ENCODE data around the gene ZNF710. TPM values are rescaled to one million over a fixed set of nuclear protein-coding genes. Genes with fewer than 3 reads are reported as not detected.

ZNF710 gene
- total and polyA plus RNA-seq, 8 donors, result 7.9 to 35.3 (median 16.1) TPM

GRCh38 chr15:90033006-90033405 lies 31.9 kb downstream of the ZNF710 start:
- H3K4me1 ChIP-seq, result peaks cover 71 to 99% (median 82%) of the 10 kb centered on the region in 4 donors
- no peak for TF ChIP-seq POLR2AphosphoS5 (IDR thresholded peaks at IDR 0.05)
- TF ChIP-seq, protein P1, sequence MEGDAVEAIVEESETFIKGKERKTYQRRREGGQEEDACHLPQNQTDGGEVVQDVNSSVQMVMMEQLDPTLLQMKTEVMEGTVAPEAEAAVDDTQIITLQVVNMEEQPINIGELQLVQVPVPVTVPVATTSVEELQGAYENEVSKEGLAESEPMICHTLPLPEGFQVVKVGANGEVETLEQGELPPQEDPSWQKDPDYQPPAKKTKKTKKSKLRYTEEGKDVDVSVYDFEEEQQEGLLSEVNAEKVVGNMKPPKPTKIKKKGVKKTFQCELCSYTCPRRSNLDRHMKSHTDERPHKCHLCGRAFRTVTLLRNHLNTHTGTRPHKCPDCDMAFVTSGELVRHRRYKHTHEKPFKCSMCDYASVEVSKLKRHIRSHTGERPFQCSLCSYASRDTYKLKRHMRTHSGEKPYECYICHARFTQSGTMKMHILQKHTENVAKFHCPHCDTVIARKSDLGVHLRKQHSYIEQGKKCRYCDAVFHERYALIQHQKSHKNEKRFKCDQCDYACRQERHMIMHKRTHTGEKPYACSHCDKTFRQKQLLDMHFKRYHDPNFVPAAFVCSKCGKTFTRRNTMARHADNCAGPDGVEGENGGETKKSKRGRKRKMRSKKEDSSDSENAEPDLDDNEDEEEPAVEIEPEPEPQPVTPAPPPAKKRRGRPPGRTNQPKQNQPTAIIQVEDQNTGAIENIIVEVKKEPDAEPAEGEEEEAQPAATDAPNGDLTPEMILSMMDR (IDR thresholded peaks at IDR 0.05), result no peak
- no peak for TF ChIP-seq EP300 (IDR thresholded peaks at IDR 0.05)
- DNase-seq, result no peak
- H3K27me3 ChIP-seq, result no peaks in the 10 kb centered on the region
- no peaks in the 10 kb centered on the region for H3K9me3 ChIP-seq
- intact Hi-C loops (cut with DNase I; ENCODE audit: low total_unique reads), result no loop called here
- peak overlapping the region in 4 of 5 donors; percentile 78 to 94 (median 89) for H3K27ac ChIP-seq
- no peak overlapping the region for H3K4me3 ChIP-seq
- 55 to 81% (median 70%) methylated on average over 5 of the region's 5 CpGs for WGBS, 5 donors
- H3K36me3 ChIP-seq, result no peaks in the 10 kb centered on the region

- H3K27me3 ChIP-seq, result no peaks in the 10 kb centered on the region
- intact Hi-C loops (cut with DNase I; ENCODE audit: low total_unique reads), result no loop called here
- TF ChIP-seq EP300 (IDR thresholded peaks at IDR 0.05) (no peak), POLR2AphosphoS5 (IDR thresholded peaks at IDR 0.05) (no peak), POLR2A (IDR thresholded peaks at IDR 0.05) (no peak)
- TF ChIP-seq, protein P1 (IDR thresholded peaks at IDR 0.05), result no peak
- H3K9me3 ChIP-seq, result no peaks in the 10 kb centered on the region
- DNase-seq, result no peak
- H3K4me1 ChIP-seq, result peaks cover 71 to 99% (median 83%) of the 10 kb centered on the region in 4 donors
- 69 to 87% (median 78%) methylated on average over 6 of the region's 6 CpGs for WGBS, 5 donors
- no peaks in the 10 kb centered on the region for H3K36me3 ChIP-seq
- H3K27ac ChIP-seq, result peak overlapping the region; percentile 78 to 94 (median 88)
- H3K4me3 ChIP-seq, result no peak overlapping the region
Measured at GRCh38 chr15:90033448-90033847, 32.3 kb downstream of the ZNF710 start.

- DNase-seq, result peak; percentile 83
- Histone ChIP-seq H3K27me3 (no peaks in the 10 kb centered on the region), H3K4me1 (peaks cover 66 to 100% (median 80%) of the 10 kb centered on the region in 4 donors), H3K27ac (peak overlapping the region; percentile 78 to 94 (median 88)), H3K9me3 (no peaks in the 10 kb centered on the region), H3K4me3 (no peak overlapping the region), H3K36me3 (no peaks in the 10 kb centered on the region)
- intact Hi-C loops (cut with DNase I; ENCODE audit: low total_unique reads), result no loop called here
- 46 to 59% (median 54%) methylated on average over 11 to 19 of the region's 19 CpGs for WGBS, 5 donors
- peak in 2 of 3 donors; percentile 2 to 53 for TF ChIP-seq POLR2AphosphoS5 (IDR thresholded peaks at IDR 0.05)
- TF ChIP-seq, protein P1 (IDR thresholded peaks at IDR 0.05), result no peak
Measured at GRCh38 chr15:90035095-90035839, 34.1 kb downstream of the ZNF710 start.

DNA sequence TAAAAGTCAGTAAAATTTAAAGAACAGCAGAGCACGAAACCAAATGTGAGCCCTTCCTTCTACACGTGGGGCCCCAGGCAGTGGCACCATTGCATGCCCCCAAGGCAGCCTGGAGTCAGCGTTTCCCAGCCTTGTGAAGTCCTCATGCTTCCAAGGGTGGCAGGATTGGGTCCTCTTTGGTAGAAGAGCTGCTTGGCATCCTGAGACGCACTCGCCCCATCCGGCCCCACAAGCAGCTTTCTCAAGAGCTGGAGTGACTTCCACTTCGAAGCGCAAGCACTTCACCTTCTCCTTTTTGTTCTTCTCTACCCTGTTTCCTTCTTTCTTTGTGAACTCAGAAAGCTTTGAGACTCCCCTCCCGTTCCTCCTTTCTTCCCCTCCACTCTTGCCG lies 34.7 kb downstream of the ZNF710 start:
- TF ChIP-seq POLR2A (IDR thresholded peaks at IDR 0.05) (no peak), POLR2AphosphoS5 (IDR thresholded peaks at IDR 0.05) (no peak), EP300 (IDR thresholded peaks at IDR 0.05) (no peak)
- TF ChIP-seq, protein P1 (IDR thresholded peaks at IDR 0.05), result no peak
- no peak for DNase-seq
- Histone ChIP-seq H3K27ac (peak overlapping the region; percentile 78 to 94 (median 88)), H3K4me3 (no peak overlapping the region), H3K27me3 (no peaks in the 10 kb centered on the region), H3K36me3 (no peaks in the 10 kb centered on the region), H3K9me3 (no peaks in the 10 kb centered on the region), H3K4me1 (peaks cover 68 to 100% (median 82%) of the 10 kb centered on the region in 4 donors)
- WGBS, 5 donors, result 67 to 75% (median 72%) methylated on average over 9 to 10 of the region's 10 CpGs
- intact Hi-C loops (cut with DNase I; ENCODE audit: low total_unique reads), result no loop called here
